Pancreas (tissue), 10 donors: ENCODE measurements around the gene MED17. TPM values are rescaled to one million over a fixed set of nuclear protein-coding genes. Genes with fewer than 3 reads are reported as not detected.

Source experiments
- ATAC-seq, 4 donors: fragments of 200-7000 bp; cut with Tn5 transposase; one replicate each; pipeline versions ENCODE4 v1.8.0 to v1.9.1; 2020; ENCODE audit warnings: mild to moderate bottlenecking in 4 of 4, moderate library complexity in 4 of 4
- DNase-seq, 6 donors: peaks; one replicate each; pipeline ENCODE4 v3.0.0-alpha.2; 2020
- FAIRE-seq: peaks from 2 replicates; lab custom pipeline; 2012; peaks lifted over from hg19 to GRCh38; lab: Jason Lieb, UNC
- H3K27ac ChIP-seq, 4 donors: fragments of 200-600 bp; sonication (generic); 1 replicate in 3 of 4; 2 replicates in 1 of 4; pipeline versions ENCODE4 v1.5.0 to v1.8.0; 2020
- H3K27me3 ChIP-seq, 4 donors: fragments of 200-600 bp; one replicate each; pipeline ENCODE4 v1.8.0; 2021
- H3K36me3 ChIP-seq, 3 donors: fragments of 200-600 bp; sonication (generic) in 1 of 3; one replicate each; pipeline versions ENCODE4 v1.5.0 to v1.8.0; 2020 to 2021
- H3K4me1 ChIP-seq, 3 donors: fragments of 200-600 bp; one replicate each; pipeline ENCODE4 v1.8.0; 2021
- H3K4me3 ChIP-seq, 4 donors: fragments of 200-600 bp; sonication (generic) in 2 of 4; one replicate each; pipeline versions ENCODE4 v1.5.0 to v1.8.0; 2020 to 2021
- H3K9me3 ChIP-seq, 4 donors: fragments of 200-600 bp; one replicate each; pipeline ENCODE4 v1.8.0; 2021
- CTCF ChIP-seq, 4 donors: fragments of 200-600 bp; sonication (generic) in 3 of 4; IDR thresholded peaks; one replicate each; pipeline versions ENCODE4 v1.5.0 to v1.8.0; 2021; ENCODE audit warnings: antibody characterized with exemption in 4 of 4
- WGBS, 2 donors: extraction: QIAGEN DNeasy Blood & Tissue Kit; methylation state at CpG; one replicate each; pipeline ENCODE4 v1.1.7; 2013; 5-methylcytosine and 5-hydroxymethylcytosine counted together
- intact Hi-C, 3 donors: fragments of 100-400 bp; cut with DNase I; formaldehyde crosslinking; loops; one replicate each; pipeline versions ENCODE4 v1.11.1 to v1.14.2; 2022
- polyA plus RNA-seq, 2 donors: library from polyadenylated mRNA; stranded (reverse); fragments of 200-250 nt; gene quantifications; one replicate each; pipeline ENCODE4 v1.2.3, GENCODE V29; 2013
- total RNA-seq, 6 donors: library from RNA; stranded (reverse); fragmentation: NEBNext Ultra II Directional in 4 of 6; extraction: Animal tissue kit (Norgen Biotek cat#: 25700) in 4 of 6; gene quantifications; one replicate each; pipeline versions ENCODE4 v1.2.1 to v1.2.4, GENCODE V29; 2021 to 2023
- donor health status: healthy with polysubstance abuse.
- donor health status: DM: no; HTN: no; CAD: no; lungs with moderate emphysema.
- donor health status: DM: no; HTN: no; CAD: no.
- donor health status: control.
- donor health status: control.
- donor health status: Bipolar disorder and iron deficiency.
- donor health status: DM: yes; HTN: yes; CAD: no.
- donor health status: DM: no; HTN: no; CAD: no.
- donor health status: DM: no; HTN: no; CAD: no.
- donor health status: DM: yes; HTN: yes; CAD: no.

Gene MED17
- total and polyA plus RNA-seq, 8 donors, result 6.6 to 17.8 (median 11.1) TPM

- DNase-seq, result no peak
- intact Hi-C loops, result no loop called here
Observed at GRCh38 chr11:93846411-93846810, 62.3 kb downstream of the MED17 start.

DNA sequence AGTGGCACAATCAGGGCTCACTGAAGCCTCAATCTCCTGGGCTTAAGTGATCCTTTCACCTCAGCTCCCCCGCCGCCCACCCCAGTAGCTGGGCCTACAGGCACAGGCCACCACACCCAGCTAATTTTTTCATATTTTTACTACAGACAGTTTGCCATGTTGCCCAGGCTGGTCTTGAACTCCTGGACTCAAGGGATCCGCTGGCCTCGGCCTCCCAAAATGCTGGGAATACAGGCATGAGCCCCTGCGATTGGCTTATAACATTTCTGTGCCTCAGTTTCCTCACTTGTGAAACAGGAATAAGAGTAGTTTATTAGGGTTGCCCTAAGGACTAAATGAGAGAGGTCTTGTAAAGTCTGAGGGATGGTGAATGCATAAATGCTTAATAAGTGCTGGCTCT is 65.1 kb downstream of the MED17 start:
- intact Hi-C loops, result no loop called here
- 94 to 96% methylated on average over 5 of the region's 5 CpGs for WGBS, 2 donors
- Histone ChIP-seq H3K4me3 (peak overlapping the region in 1 of 4 donors; percentile 57), H3K27me3 (no peaks in the 10 kb centered on the region), H3K9me3 (no peaks in the 10 kb centered on the region), H3K4me1 (peaks cover 0 to 5% (median 0%) of the 10 kb centered on the region in 3 donors), H3K27ac (no peak overlapping the region), H3K36me3 (no peaks in the 10 kb centered on the region)
- no peak for TF ChIP-seq CTCF (IDR thresholded peaks at IDR 0.05)
- DNase-seq (no peak), ATAC-seq (no peak), FAIRE-seq (no peak)

More at GRCh38 chr11:93846411-93846810, 62.3 kb downstream of the MED17 start:
- Histone ChIP-seq H3K27ac (no peak overlapping the region), H3K4me3 (no peak overlapping the region), H3K36me3 (no peaks in the 10 kb centered on the region), H3K4me1 (peaks cover 0 to 5% (median 0%) of the 10 kb centered on the region in 3 donors), H3K9me3 (no peaks in the 10 kb centered on the region), H3K27me3 (no peaks in the 10 kb centered on the region)
- no peak for TF ChIP-seq CTCF (IDR thresholded peaks at IDR 0.05)
- ATAC-seq (no peak), FAIRE-seq (no peak)
- 87% methylated on average over 2 of the region's 2 CpGs for WGBS, 2 donors

DNA sequence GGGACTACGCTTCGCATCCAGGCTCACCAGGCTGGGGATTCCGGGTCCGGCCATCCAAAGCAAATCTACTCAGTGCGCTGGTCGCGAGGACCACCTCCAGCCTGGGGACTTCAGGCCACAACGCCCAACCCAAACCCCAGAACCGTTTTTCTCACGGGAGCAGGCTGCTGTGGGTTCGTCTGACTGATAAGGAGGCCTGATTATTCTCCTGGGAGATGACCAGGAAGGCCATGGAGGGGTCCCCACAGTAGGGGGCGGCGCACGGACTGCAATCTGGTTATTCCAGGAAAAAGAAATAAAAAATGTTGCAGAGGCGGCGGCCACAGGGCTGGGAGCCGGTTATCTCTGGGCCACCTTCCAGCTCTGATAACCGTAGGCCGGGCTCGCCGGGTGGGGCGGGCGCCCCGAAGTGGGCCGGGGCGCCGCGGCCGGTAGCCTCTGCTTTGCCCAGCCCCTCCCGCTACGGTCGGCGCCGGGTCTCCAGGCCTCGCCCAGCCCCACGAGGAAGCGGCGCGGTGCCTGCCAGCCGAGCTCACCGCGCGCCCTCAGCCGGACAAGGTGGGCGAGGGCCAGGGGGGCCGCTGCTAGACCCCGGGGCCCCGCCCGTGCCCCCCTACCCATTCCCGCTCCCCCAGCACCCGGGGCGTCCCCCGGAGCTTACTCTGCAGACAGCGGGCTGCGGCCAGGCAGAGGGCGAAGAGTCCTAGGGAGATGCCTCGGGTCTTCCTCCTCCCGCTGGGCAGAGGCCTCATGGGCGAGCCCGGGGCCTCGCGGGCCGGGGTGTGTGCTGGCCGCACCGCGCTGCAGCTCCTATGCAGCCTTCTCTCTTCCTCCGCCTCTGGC is 65.9 kb downstream of the MED17 start:
- Histone ChIP-seq H3K36me3 (no peaks in the 10 kb centered on the region), H3K4me1 (peaks cover 0 to 5% (median 0%) of the 10 kb centered on the region in 3 donors), H3K27ac (peak overlapping the region in 1 of 4 donors; percentile 23), H3K9me3 (no peaks in the 10 kb centered on the region), H3K4me3 (peak overlapping the region; percentile 40 to 57 (median 44)), H3K27me3 (no peaks in the 10 kb centered on the region)
- ATAC-seq, result peak; percentile 78 to 91 (median 84)
- FAIRE-seq, result no peak
- DNase-seq, result peak; percentile 21 to 79 (median 50)
- TF ChIP-seq CTCF (IDR thresholded peaks at IDR 0.05), result no peak
- intact Hi-C loops, result no loop called here
- WGBS, 2 donors, result 3 to 4% methylated on average over 55 to 67 of the region's 67 CpGs

DNA sequence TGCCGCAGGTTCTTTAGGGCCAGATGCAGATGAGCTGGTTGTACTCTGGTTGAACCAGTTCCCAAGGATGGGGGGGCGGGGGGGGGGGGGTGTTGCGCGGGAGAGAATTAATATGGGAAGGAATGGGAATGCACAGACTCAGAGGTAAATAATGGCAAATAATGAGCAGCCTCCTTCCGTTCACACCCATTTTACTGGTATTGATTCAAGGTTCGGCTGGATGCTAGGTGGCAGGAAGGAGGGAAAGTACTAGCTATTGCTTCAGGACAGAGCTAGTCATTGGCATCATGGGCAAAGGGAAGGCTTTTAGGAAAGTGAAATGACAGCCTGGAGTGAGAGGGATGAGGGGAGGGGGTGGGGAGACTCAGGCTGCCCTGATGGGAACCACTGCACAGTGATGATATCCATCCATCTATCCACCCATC is 66.5 kb downstream of the MED17 start, which contains the start of gene VSTM5:
Gene VSTM5, minus strand, starts transcription at position 25 of the 425 bp plus-strand sequence. CDS start 116 bp downstream, outside the sequence.
- FAIRE-seq, result no peak

More for the DNA sequence above, 66.5 kb downstream of the MED17 start, which contains the start of gene VSTM5:
- Histone ChIP-seq H3K27me3 (no peaks in the 10 kb centered on the region), H3K4me3 (peak within 1 kb of the TSS; percentile 40 to 57 (median 44)), H3K36me3 (no peaks in the 10 kb centered on the region), H3K9me3 (no peaks in the 10 kb centered on the region), H3K4me1 (peaks cover 0 to 5% (median 0%) of the 10 kb centered on the region in 3 donors), H3K27ac (peak within 1 kb of the TSS in 1 of 4 donors; percentile 23)
- DNase-seq, result no peak
- TF ChIP-seq CTCF (IDR thresholded peaks at IDR 0.05), result no peak
- WGBS, 2 donors, result 12 to 14% methylated on average over 4 to 5 of the region's 6 CpGs
- intact Hi-C loops, result no loop called here
- peak; percentile 21 to 61 (median 38) for ATAC-seq
